A549 (cell line): ENCODE measurements around the gene SH2B2.

Experiments used
- CTCF ChIP-seq: fragments of >200 bp; sonication (Bioruptor Twin); formaldehyde crosslinking; IDR thresholded peaks from 3 replicates; pipeline ENCODE4 v1.5.1; 2016
- USF2 ChIP-seq: fragments of 450-650 bp; IDR thresholded peaks from 2 replicates; pipeline ENCODE4 v1.6.1; 2014; ENCODE audit warnings: antibody characterized with exemption
- TF ChIP-seq, protein P1 (sequence below): fragments of 200-600 bp; sonication (generic); IDR thresholded peaks from 2 replicates; pipeline ENCODE4 v1.6.1; 2016; ENCODE audit warnings: antibody characterized with exemption, mild to moderate bottlenecking, moderate library complexity

GRCh38 chr7:102260856-102261255 is 25.8 kb upstream of the SH2B2 start:
- TF ChIP-seq USF2 (no peak), CTCF (no peak)
- TF ChIP-seq, protein P1, sequence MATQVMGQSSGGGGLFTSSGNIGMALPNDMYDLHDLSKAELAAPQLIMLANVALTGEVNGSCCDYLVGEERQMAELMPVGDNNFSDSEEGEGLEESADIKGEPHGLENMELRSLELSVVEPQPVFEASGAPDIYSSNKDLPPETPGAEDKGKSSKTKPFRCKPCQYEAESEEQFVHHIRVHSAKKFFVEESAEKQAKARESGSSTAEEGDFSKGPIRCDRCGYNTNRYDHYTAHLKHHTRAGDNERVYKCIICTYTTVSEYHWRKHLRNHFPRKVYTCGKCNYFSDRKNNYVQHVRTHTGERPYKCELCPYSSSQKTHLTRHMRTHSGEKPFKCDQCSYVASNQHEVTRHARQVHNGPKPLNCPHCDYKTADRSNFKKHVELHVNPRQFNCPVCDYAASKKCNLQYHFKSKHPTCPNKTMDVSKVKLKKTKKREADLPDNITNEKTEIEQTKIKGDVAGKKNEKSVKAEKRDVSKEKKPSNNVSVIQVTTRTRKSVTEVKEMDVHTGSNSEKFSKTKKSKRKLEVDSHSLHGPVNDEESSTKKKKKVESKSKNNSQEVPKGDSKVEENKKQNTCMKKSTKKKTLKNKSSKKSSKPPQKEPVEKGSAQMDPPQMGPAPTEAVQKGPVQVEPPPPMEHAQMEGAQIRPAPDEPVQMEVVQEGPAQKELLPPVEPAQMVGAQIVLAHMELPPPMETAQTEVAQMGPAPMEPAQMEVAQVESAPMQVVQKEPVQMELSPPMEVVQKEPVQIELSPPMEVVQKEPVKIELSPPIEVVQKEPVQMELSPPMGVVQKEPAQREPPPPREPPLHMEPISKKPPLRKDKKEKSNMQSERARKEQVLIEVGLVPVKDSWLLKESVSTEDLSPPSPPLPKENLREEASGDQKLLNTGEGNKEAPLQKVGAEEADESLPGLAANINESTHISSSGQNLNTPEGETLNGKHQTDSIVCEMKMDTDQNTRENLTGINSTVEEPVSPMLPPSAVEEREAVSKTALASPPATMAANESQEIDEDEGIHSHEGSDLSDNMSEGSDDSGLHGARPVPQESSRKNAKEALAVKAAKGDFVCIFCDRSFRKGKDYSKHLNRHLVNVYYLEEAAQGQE = no peak
